Ovary (tissue), 3 donors: ENCODE measurements around the gene TTC21A.

Experiments used
- EP300 ChIP-seq: sonication (generic); formaldehyde crosslinking; IDR thresholded peaks from one replicate; pipeline ENCODE4 v1.6.1; 2017; ENCODE audit warnings: antibody characterized with exemption
- POLR2A ChIP-seq: fragments of 450-650 bp; IDR thresholded peaks from one replicate; pipeline ENCODE4 v1.6.1; 2017; ENCODE audit warnings: antibody characterized with exemption, mild to moderate bottlenecking, moderate library complexity
- TF ChIP-seq, protein P1 (sequence below), 3 donors: fragments of 450-650 bp in 2 of 3; fragments of 200-600 bp in 1 of 3; IDR thresholded peaks; one replicate each; pipeline versions ENCODE4 v1.5.1 to v1.8.0; 2016 to 2022; ENCODE audit warnings: antibody characterized with exemption in 3 of 3, mild to moderate bottlenecking in 1 of 3
- donor health status: DM: no; HTN: no; CAD: no.

DNA sequence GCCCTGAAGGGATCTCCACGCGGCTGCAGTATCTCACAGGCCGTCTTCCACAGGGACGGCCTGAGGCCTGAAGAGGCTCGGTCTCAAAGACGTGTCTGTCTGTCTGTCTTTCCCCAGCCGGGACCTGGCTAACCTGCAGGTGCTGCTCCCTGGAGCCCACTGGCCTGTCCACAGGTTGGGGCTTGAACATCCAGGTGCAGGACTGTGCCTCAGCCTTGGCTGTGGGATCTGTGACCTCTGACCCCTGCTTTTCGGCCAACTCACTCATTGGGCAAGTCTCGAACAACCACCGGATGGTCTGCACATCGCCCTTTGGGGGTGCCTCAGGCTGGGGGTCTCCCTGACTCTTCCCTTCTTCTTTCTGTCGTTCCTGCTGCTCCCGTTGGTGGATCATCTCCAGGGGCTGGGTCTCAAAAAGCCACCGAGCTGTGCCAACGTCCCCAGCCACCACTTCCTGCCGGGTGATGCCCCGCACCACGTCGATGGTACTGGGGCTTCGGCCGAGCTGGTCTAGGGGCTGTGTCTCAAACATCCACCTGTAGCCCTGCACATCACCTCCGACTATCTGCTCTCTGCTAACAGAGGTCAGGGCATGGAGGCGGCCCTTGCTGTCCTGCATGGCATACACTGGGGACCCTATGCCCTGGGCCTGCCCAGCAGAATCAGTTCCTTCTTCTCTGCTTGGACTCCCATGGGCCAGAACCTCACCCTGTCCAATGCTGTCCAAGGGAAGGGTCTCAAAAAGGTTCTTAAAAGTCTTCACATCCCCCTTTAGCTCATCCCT, 80.1 kb downstream of the TTC21A start:
- TF ChIP-seq POLR2A (no peak), EP300 (no peak)
- TF ChIP-seq, protein P1, sequence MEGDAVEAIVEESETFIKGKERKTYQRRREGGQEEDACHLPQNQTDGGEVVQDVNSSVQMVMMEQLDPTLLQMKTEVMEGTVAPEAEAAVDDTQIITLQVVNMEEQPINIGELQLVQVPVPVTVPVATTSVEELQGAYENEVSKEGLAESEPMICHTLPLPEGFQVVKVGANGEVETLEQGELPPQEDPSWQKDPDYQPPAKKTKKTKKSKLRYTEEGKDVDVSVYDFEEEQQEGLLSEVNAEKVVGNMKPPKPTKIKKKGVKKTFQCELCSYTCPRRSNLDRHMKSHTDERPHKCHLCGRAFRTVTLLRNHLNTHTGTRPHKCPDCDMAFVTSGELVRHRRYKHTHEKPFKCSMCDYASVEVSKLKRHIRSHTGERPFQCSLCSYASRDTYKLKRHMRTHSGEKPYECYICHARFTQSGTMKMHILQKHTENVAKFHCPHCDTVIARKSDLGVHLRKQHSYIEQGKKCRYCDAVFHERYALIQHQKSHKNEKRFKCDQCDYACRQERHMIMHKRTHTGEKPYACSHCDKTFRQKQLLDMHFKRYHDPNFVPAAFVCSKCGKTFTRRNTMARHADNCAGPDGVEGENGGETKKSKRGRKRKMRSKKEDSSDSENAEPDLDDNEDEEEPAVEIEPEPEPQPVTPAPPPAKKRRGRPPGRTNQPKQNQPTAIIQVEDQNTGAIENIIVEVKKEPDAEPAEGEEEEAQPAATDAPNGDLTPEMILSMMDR (IDR thresholded peaks at IDR 0.05) = no peak
